Epithelial cell of prostate (primary cell): ENCODE data around the gene CEP112.

ENCODE experiments used
- DNase-seq: peaks from one replicate; pipeline ENCODE4 v3.0.0-alpha.2; 2011; ENCODE audit warnings: low read depth, low spot score
- H3K27ac ChIP-seq: fragments of 450-650 bp; 2 replicates; pipeline ENCODE4 v1.5.1; 2017; ENCODE audit warnings: mild to moderate bottlenecking

CEP112 gene

GRCh38 chr17:66211047-66211810 is 19.3 kb upstream of the CEP112 start:
- DNase-seq: no peak
- no peak overlapping the region for H3K27ac ChIP-seq

DNA sequence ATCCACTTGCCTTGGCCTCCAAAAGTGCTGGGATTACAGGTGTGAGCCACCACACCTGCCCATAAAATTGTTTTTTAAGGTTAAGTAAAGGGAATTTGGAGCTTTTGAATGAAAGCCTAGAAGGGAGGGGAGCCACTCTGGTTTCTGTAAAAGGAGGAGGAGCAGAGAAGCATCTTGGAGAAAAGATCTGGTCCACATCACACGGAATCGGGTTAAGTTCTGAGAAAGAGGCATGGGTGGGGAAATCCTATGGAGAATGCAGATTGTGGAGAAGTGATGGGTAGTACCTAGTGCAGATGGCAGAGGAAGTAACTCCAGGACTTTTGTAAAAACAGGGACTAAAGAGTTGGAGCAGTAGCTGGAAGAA is 18.3 kb upstream of the CEP112 start:
- DNase-seq: no peak
- no peak overlapping the region for H3K27ac ChIP-seq

DNA sequence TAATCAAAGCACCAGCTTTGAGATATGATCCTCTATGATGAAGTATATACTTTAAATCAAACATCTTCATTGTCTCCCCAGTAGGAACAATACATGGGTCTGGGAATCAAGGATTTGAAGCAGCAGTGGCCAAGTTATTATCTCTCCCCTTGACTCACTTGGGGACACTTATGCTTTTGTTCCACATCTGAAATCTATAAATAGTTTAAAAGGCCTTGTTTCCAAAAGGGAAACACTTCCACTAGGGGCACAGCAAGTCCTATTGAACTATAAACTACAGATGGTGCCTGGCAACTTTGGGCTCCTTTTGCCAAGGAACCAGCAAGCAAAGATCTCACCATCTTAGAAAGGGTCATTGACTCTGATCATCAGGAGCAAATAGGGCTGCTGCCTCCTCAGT is 16.0 kb upstream of the CEP112 start:
- H3K27ac ChIP-seq: no peak overlapping the region
- no peak for DNase-seq

DNA sequence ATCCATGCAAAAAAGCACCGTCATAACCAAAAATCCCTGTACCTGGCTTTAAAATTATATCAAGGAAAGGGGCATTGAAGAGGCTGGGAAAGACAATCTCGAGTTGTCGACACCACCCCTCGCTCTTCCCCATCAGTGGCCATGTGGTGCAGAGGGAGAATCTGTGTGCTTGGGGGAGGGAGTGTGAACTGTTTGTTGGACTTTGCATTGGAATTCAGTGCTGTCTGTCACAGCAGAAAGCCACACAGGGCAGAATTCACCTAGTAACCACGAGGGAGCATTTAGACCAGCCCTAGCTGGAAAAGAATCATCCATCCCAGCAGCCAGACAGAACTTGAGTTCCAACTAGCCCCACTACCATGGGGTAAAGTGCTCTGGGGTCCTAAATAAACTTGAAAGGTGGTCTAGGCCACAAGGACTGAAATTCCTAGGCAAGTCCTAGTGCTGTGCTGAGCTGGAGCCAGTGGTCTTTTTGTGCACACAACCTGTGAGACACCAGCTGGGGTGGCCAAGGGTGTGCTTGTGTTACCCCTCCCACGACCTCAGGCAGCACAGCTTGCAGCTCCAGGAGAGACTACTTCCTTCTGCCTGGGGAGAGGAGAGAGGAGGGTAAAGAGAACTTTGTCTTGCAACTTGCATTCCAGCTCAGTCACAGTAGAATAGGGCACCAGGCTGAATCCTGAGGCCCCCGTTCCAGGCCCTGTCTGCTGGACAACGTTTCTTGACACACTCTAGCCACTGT is 11.5 kb upstream of the CEP112 start:
- DNase-seq: no peak
- no peak overlapping the region for H3K27ac ChIP-seq

DNA sequence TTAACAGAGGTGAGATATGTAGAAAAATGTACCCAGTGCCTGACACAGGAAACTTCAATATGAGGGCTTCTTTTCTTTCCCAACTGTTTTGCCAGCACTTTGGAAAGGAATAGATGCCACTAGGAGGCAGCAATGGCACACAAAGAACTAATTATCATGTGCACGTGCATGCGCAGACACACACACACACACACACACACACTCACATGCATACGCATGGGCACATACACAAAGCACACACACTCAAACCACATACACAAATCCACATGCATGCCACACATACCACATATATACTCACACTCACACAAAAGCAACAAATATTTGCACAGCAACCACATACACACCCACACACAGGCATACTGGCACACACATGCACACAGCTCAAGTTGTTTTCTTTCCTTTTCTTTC is 8.8 kb upstream of the CEP112 start:
- peak; percentile 34 for DNase-seq
- H3K27ac ChIP-seq: no peak overlapping the region

DNA sequence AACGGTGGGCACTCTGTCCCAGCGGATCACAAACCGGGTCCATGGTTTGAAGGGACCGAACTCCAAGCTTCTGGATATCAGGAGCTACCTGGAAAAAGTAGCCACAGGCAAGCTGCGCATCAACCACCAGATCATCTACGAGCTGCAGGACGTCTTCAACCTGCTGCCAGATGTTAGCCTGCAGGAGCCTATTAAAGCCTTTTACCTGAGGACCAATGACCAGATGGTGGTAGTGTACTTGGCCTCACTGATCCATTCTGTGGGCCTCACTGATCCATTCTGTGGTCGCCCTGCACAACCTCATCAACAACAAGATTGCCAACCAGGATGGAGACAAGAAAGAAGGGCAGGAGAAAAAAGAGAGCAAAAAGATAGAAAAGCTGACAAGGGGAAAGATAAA is 6.3 kb upstream of the CEP112 start:
- DNase-seq: no peak
- no peak overlapping the region for H3K27ac ChIP-seq

GRCh38 chr17:66192378-66192687 is 400 bp upstream of the CEP112 start:
- H3K27ac ChIP-seq: no peak overlapping the region
- DNase-seq: no peak

DNA sequence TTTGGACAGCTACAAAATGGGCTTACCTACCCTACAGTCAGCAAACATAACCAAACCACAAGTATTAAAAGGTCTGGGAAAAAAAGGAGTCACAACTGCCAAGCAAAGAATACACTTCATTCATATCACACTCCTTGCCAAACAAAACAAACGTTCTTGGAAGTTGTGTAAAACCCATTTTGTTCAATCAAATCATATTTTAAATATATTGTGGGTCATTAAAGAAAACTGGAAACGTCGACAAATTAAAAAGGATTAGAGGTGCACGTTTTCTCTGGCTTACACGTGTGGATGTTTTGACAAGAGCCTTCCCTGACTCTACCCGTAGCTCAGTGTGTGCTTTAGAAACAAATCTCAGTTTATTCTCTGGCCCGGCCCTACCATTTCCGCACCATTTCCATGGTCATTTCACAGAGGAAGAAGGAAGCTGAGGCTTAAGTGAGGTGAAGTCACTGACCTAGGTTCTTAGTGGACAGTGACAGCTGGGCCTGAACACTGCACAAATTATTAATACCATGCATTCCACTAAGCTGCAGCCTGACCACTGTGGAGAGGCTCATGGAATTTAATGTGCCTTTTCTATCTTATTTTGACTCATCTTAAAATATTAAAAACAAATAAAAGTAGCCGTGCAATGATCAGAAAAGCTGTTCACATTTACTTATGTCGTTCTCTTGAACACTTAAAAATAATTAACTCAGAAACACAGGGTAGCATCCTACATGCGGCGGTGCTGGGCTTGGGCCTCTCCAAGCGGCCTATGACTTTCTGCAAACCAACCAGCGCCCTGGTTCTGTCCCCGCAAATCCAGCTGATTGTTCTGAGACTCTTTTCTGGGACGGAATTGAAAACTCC is 968 bp downstream of the CEP112 start:
- no peak for DNase-seq
- H3K27ac ChIP-seq: no peak overlapping the region

DNA sequence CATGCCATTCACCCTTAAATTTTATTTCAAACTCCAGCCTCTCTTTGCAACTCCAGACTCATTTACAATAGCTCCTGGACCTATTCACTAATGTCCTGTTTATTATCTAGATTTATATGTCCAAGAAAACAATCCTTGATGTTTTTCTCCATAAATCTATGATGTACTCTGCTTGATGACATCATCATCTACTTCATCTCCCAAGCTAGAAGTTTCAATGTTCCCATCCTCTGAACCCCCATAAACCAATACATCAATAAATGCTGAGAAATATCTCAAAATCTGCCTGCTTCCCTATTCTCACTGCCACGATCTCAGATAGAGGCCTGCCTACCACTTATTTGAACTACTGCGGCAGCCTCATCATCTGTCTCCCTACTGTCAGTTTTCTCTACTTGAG is 4.2 kb downstream of the CEP112 start:
- no peak for DNase-seq
- no peak overlapping the region for H3K27ac ChIP-seq

- H3K27ac ChIP-seq: no peak overlapping the region
- DNase-seq: no peak
These were observed 6.1 kb downstream of the CEP112 start for GRCh38 chr17:66185862-66186261.

- DNase-seq: no peak
- no peak overlapping the region for H3K27ac ChIP-seq
These were observed 7.5 kb downstream of the CEP112 start for GRCh38 chr17:66184392-66184791.

- no peak for DNase-seq
- H3K27ac ChIP-seq: no peak overlapping the region
These were observed 8.4 kb downstream of the CEP112 start for GRCh38 chr17:66183529-66183928.

DNA sequence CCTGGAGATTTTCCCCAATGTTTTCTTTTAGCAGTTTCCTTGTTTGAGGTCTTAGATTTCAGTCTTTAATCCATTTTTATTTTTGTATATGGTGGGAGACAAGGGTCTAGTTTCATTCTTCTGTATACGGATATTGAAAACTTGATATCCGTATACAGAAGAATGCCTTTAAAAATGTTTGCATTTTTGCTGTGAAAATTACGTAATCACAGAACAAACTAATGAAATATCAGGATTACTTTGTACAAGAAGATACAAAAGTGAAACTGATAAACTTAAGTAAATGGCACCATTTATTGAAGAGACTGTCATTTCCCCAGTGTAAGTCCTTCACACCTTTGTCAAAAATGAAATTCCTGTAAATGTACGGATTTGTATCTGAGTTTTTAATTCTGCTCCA is 13.3 kb downstream of the CEP112 start:
- DNase-seq: no peak
- H3K27ac ChIP-seq: no peak overlapping the region

DNA sequence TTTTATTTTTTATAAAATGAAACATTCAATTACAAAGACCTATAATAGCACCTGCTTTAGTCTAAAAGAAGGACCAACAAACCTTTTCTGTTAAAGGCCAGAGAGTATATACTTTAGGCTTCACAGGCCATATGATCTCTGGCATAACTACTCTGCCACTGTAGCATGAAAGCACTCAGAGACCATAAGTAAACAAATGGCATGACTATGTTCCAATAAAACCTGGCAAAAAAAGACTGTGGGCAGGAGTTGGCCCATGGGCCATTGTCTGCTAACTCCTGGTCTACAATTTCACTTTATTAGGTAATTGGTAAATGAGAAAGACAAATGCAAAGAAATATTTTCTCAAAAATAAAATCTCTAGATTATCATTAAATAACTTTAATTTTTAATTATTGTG is 14.9 kb downstream of the CEP112 start:
- H3K27ac ChIP-seq: no peak overlapping the region
- DNase-seq: no peak

GRCh38 chr17:66175892-66176291 is 16.0 kb downstream of the CEP112 start:
- no peak overlapping the region for H3K27ac ChIP-seq
- no peak for DNase-seq

GRCh38 chr17:66172691-66173223 is 19.2 kb downstream of the CEP112 start:
- no peak overlapping the region for H3K27ac ChIP-seq
- DNase-seq: no peak

DNA sequence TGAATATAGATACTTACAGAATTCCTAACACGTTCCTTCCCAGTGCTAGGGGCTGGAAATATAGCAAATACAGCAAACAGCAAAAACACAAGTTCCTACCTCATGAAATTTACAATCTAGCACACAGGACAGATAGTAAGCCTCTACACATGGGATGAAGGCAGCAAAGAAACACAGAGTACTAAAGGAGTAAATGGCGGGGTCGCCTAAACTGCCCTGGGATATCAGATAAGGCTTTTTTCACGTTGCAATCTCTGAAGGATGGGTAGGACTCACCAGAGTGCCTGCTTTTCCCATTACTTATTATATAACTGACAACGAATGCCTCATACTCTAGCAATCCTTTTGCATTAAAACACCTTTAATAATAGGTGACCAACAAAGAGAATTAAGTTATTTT is 19.8 kb downstream of the CEP112 start:
- DNase-seq: no peak
- H3K27ac ChIP-seq: no peak overlapping the region

DNA sequence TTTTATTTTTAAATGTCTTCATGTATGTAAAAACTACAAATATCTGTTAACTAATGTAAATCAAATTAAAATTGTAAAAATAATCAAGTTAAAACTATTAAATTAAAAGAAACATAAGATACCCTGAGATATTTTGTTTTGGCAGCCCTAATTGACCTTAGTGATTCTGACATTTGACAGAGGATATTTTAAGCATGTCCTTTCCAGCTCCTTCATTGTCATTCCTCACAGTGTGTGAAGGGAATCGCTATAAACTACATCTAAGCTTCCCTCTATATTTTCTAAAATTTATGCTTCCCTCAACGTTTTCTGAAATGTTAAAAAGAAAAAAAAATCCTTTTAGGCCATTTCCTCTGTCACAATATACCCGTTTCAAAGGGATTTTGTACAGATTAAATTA is 20.2 kb downstream of the CEP112 start:
- no peak overlapping the region for H3K27ac ChIP-seq
- DNase-seq: no peak

GRCh38 chr17:66171172-66171571 is 20.8 kb downstream of the CEP112 start:
- no peak for DNase-seq
- no peak overlapping the region for H3K27ac ChIP-seq

DNA sequence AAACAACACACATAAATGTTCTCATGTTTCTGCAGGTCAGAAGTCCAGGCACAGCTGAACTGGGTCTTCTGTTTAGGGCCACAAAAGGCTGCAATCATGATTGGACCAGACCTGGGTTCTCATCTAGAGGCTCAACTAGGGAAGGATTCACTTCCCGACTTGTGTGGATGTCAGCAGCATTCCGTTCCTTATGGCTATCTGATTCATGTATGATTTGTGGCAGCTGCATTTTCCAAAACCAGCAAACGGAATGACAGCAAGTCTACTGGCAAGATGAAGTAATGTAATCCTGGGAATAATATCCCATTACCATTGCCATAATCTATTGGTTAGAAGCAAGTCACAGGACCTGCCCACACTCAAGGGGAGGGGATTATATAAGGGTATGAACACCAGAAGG is 22.1 kb downstream of the CEP112 start:
- no peak for DNase-seq

DNA sequence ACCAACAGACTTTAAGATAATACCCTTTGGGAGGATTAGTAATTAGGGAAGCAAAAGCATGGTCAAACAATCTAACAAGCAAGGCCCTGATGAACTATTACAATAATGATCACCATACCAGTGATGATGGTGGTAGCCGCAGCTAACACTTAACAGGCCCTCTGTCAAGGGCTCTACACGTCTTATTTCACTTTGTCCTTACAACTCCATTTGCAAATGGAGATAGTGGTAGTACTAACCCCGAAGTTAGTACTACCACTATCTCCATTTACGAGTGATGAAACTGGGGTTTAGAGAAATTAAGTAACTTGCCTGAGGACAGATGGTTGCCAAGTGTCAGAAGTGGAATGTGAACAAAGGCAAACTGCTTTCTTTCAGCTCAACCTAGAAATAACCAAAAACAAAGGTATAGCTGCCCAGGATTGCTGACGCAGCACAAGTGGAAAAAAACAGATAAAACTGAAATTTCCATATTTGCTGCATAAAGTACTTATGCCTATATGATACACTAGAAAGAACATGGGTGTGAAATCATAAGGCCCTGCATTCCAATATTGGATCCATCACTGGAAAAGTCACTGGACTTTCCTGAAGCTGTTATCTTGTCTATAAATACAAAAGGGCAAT is 24.6 kb downstream of the CEP112 start:
- H3K27ac ChIP-seq: no peak overlapping the region
- DNase-seq: no peak

More for the DNA sequence above, 22.1 kb downstream of the CEP112 start:
- no peak overlapping the region for H3K27ac ChIP-seq
